Stimulated activated CD4-positive, alpha-beta T cell treated with anti-CD3 and anti-CD28 coated beads, Interleukin-15, amount 100 ng/mL, for 48 hours (primary cell): Measurements from ENCODE around the gene SLC8A2.

Source experiments
- DNase-seq, 2 donors: peaks; one replicate each; pipeline ENCODE4 v3.0.0-alpha.2; 2020; ENCODE audit warnings: low read depth in 2 of 2

SLC8A2 gene

DNA sequence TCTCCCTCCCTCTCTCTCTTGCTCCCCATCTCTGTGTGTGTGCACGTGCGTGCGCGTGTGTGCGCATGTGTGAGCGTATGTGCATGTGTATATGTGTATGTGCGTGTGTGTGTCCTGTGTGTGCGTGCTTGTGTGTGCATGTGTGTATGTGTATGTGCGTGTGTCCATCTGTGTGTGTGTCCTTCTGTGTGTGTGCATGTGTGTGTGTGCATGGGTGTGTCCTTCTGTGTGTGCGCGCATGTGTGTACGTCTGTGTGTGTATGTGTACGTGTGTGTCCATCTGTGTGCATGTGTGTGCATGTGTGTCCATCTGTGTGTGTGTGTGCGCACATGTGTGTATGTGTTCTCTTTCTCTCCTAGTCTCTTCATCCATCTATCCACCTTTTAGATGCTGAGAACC is 12.2 kb downstream of the SLC8A2 start:
- DNase-seq, result no peak

DNA sequence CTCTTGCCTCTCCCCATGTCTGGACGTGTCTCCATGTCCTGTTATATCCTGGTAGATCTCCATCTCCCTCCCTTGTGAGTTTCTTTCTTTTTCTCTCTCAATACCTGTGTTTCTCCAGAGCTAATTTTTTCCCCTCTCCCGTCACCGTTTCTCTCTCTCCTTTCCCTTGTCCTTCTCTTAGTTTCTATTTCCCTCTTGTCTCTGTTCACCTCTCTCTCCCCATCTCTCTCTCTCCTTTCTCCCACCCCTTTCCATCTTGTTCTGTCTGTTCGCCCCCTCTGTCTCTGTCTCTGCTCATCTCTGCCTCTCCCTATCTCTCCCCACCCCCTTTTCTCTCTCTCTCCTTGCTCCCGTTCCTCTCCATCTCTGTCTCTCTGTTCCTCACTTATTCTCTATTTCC is 13.0 kb downstream of the SLC8A2 start:
- DNase-seq, result no peak

DNA sequence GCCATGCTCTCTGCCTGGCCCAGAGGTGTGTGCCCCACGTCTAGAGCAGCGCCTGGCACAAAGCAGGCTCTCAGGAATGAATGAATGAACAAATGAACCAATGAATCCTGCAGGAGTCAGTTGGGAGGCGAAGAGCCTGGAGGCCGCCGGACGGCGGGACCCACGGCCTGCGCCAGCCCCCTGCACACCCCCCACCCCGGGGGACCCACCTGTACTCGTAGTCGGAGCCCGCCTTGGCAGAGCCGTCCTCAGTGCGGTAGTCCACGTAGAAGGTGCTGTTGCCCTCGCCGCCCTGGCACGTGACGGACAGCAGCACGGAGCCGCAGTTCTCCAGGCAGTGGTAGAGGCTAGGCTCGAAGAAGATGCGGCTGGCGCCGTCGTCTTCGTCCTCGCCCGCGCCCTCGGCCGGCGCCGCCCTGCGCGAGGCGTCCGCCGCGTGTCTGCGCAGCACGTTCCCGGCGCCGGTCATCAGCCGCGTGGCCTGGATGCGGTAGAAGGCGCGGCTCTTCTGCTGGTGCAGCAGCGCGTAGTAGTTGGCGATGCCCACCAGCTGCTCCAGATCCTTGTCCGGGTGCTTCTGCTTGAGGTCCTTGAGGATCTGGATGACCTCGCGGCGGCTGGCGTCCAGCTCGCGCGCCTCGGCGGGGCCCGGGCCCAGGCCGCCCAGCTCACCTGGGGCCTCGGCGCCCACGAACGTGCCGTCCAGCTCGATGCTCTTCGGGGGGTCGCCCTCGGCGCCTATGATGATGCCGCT is 14.8 kb downstream of the SLC8A2 start:
- no peak for DNase-seq

DNA sequence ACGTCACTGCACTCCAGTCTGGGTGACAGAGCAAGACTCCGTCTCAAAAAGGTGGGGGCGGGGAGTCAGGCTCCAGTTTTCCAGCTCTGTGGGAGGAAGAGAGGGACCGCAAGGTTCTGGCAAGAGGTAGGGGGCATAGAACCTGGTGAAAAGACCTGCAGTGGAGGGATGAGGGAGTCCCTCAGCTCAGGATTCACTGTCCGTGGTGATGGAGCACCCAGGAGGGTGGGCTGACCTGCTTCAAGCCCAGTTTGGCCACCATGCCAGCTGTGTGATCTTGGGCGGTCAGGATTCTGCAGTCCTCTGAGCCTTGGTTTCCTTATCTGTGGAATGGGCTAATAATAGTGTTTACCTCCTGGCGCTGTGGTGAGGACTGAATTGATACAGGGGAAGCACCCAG is 21.2 kb downstream of the SLC8A2 start:
- no peak for DNase-seq

DNA sequence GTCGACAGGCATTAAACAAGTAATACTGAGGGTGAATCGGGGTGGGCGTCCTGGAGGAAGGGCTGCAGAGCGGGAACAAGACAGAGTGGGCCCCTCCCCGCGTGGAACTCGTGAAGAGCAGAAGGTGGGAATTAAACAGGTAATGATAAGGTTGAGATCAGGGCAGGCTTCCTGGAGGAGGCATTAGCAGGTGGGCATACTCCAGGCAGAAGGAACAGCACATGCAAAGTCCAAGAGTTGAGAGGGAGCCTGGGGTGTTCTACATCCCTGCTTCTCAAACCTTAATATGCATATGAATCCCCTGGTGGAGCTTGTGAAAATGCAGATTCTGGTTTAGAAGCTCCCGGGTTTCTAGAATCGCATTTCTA is 23.3 kb downstream of the SLC8A2 start:
- DNase-seq, result no peak

DNA sequence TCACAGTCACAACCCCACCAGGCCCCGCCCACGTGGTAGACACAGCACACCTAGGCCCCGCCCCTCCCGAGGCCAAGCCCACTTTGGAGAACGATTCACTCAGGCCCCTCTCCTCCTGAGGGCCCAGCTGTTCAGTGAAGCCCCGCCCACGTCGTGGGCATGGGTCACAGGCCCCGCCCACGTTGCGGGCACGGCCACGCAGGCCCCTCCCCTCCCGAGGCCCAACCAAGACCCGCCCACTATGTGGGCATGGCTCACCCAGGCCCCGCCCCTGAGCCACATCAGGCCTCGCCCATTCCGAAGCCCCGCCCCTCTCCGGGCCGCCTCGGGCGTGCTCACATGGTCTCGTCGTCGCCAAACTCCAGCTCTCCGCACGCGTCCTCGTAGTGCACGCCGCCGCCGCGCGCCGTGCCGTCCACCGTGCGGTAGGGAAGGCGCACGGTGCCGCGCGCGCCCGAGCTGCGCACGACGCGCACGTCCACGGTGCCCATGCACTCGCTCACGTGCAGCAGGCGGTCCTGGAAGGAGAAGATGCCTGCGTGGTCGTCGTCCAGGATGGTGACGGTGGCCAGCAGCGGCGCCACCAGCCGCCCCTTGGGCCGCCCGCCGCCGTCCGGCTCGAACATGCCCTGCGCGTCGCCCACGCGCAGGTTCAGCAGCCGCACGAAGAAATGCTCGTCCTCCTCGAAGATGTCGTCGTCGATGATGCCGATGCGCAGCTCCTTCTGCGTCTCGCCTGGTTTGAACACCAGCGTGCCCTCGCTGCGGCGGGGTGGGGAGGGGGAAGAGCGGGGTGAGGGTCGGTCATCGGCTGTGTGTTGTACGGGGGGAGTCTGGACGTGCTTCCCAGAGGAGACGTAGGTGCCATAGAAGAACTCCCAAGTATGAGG is 24.0 kb downstream of the SLC8A2 start:
- peak; percentile 65 to 75 for DNase-seq

DNA sequence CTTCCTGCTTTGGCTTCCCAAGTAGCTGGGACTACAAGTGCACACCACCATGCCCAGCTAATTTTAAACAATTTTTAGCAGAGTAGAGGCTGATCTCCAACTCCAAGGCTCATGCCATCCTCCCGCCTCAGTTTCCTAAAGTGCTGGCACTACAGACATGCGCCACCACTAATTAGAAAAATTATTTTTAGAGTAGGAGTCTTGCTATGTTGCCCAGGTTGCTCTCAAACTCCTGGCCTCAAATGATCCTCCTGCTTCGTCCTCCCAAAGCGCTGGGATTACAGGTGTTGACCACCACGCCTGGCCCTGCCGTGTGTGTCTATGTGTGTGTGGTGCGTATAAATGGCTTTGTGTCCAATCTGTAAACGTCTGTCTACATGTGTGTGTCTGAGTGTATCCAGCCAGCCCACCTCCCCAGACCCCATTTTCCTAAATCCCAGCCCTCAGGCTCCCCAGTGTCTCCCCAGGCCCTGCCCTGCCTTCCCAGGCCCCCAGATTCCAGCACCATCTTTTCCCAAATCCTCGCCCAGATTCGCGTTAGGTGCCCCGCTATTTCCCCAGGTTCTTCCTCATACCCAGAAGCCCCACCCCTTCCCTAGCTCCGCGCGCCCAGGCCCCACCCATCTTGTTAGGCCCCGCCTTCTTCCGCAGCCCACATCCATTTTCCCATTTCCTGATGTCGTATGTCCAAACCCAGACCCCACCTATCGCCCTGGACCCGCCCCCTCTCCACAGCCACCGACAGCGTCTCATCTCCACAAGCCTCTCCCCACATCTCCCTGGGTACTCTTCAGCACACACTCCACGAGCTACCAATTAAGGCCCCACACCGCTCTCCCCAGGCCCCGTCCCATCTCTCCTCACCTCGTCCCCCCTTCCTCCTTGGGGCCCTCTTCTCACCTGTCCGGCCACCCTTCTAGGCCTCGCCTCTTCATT is 24.9 kb downstream of the SLC8A2 start:
- DNase-seq, result peak in 1 of 2 donors; percentile 44

DNA sequence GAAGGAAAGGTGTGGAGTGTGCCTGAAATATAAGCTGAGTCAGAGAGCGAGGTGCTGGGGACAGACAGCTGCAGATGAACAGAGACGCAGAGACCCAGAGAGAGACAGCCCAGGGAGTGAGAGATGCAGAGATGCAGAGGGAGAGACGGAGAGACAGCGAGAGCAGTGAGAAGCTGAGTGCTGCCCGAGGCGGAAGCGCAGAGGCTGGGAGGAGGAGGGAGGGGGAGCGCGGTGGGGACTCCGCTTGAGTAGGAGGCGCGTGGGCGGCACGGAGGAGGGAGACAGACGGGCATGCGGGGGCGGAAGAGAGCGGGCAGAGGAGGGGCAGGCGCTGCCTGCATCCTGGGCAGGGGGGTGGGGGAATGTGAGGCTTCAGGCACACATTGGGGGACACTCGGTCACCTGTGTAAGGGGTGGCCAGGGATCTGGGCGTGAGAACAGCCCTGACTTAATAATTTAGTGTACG is 25.7 kb downstream of the SLC8A2 start:
- DNase-seq, result no peak

DNA sequence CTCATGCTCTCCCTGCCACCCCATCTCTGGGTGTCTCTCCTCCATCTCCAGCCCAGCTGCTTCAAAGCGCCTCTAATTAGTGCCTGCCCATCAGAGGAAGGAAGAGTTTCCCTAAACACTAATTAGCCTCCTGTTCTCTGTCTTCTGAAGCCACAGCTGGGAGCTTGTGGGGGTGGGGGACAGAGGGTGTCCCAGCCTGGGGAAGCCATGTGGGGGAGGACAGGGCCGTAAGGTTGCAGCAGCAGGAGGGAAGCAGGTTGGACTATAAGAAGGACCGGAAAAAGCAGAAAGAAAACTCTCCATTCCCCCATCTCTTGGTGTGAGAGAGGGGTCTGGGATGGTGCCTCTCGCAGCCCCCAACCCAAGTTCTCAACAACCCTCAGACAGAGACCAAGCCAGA is 26.2 kb downstream of the SLC8A2 start:
- DNase-seq, result no peak

DNA sequence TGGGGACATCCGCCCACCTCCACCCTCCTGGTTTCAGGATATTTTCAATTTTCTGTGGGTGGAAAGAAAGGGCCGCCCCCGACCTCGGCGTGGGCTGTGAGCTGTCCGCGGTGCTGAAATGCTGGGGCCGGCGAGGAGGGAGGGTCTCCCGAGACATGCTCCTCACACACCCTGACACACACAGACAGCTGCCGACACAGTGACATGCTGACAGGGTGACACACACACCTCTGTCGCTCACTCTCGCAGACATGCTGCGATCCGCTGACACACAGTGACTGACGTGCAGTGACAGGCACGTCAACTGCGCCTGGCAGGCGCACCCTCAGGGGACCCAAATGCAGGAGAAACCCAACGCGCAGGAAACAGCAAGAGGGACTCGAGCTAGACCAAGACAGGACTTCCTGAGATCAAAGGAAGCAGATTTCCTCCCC is 27.3 kb downstream of the SLC8A2 start:
- no peak for DNase-seq

DNA sequence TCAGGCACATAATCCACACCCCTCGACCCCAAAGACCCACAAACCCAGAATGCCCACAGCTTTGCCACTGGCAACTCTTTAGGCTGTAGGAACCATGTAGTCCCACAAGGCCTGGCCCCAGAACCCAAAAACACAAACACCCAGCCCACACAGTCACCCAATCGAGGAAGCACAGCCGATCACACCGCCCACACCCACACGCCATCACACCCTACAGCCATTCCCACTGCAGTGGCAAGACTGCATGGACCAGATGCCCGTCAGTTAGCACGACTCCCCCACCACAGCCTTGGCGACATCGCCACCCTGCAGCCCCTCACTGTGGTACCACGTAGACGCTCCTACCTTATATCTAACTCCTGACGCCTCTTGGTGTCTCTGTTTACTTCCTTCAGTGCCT is 28.4 kb downstream of the SLC8A2 start:
- no peak for DNase-seq

DNA sequence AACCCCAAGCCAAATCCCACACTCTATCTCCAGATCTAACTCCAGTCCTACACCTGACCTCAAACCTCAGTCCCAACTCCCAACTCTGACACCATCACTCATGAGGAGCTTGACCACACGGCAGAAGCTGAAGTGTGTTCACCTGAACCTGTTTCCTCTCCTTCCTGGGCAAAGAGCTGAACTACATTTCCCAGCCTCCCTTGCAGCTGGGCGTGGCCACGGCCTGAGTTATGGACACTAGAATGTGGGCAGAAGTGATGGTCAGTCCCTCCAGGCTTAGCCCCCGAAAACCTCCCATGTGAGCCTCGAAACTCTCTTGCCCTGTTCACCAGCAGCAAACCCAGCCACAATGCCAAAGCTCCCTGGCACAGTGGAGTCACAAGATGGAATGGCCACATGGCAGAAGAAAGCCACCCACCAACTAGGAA is 32.9 kb downstream of the SLC8A2 start:
- no peak for DNase-seq

DNA sequence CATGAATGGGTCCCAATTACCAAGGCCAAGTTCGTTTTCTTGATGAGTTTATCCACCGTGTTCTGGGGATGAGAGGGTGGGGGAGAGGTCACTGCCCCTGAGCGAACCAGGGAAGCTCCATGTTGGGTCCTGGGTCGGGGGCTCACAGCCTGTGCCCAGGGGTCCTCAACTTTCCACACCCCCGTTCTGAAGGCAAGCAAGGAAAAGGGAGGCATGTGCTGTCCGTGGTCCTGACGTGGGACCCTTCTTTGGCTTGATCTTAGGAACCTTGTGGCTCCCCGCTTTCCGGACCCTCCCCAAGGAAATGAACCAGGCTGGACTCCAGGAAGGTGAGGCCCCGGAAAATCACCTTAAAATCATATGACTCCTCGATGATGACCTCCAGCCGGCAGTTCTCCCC is 34.2 kb downstream of the SLC8A2 start:
- no peak for DNase-seq

DNA sequence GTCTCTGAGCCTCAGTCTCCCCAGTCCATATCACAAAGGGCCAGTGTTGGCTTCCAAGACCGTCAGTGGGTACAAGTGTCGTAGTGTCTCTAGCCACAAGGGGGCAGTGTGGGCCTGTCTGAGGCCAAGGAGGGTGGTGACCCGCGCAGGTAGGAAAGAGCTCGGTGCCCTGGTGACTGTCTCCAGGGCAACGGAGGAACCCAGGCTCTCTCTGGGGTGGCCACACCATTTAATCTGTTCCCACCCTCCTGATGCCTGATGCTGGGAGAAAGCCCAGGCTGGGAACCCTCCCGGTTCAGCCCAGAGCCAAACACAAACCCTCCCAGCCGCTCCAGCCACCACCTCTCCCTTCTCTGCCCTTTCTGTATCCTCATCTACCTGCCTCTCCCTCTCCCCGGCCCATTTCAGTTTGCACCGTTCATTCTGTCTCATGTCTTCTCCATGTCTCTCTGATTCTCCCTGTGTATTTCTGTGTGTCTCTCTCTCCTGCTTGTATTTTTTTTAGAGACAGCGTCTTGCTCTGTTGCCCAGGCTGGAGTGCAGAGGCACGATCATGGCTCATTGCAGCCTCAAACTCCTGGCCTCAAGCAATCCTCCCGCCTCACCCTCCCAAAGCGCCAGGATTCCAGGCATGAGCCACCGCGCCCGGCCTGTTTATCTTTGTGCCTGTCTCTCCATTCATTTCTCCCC is 34.8 kb downstream of the SLC8A2 start:
- DNase-seq, result peak; percentile 69 to 81

DNA sequence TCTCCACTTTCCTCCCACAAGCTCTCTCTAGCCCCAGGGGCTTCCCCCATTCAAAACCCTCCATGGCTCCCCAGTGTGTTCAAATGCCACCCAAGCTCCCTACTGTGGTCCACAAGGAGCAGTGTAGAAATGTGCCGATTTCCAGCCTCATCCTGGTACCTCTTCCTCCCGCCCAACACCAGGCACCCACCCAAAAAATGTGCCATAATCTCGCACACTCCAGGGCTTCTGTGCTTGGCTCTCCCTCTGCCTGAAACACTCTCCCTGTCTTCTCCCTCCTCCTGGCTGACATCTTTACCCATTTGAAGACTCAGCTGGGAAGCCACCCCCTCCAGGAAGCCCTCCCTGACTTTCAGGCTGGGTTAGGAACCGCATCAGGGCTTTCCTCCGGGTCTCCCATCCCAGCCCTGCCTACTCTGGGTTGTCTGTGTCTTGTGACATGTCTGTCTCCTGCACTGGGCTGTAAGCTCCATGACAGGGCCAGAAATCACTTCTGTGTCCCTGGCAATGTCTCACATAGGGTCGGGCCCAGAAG is 35.7 kb downstream of the SLC8A2 start:
- DNase-seq, result no peak

DNA sequence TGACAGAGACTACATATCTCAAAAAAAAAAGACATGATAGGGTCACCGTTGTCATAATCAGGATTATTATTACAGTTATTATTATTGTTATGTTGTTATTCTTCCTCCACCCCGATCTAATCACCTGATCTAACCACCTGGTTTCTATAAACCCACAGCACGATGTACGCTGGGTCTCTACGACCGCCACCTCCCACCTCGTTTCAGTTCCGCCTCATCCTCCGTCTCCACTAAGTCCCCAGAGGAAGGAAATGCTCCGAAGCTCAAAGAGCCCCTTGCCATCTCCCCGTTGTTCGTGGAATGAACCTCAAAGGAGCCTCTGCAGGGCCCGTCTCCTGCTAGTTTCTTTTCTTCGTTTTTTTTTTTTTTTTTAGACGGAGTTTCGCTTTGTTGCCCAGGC is 36.5 kb downstream of the SLC8A2 start:
- no peak for DNase-seq

DNA sequence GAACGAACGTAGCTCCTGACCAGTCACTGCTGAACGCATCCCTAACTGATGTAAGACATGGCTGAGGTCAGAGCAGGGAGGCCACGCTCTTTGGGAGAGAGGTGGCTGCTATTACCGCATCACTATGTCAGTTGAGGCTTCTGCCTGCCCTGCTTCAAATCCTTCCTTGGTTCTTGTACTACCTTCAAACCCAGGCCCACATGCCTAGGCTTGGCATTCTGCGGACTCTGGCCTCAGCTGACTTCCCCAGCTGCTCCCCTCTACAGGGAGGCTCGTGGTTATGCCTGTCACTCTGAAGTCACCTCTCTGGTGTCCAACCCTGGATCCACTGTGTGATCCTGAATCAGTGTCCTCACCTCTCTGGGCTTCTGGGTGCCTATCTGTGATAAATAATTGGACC is 37.6 kb downstream of the SLC8A2 start:
- no peak for DNase-seq

DNA sequence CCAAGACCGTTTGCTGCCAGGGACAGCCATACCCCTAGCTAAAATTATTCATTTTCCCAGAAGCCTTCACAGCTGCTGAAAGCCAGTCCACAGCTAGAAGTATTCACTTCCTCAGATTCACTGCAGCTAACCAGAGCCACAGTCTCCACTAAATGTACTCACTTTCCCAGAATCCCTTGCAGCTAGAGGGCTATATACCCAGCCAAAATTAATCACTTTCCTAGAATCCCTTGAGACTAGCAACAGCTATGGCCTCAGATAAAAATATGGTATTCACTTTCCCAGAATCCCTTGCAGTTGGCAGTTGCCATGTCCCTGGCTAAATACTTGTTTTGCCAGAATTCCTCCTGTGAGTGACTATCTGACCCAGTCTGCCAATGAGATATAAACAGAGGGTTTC is 38.6 kb downstream of the SLC8A2 start:
- DNase-seq, result no peak

DNA sequence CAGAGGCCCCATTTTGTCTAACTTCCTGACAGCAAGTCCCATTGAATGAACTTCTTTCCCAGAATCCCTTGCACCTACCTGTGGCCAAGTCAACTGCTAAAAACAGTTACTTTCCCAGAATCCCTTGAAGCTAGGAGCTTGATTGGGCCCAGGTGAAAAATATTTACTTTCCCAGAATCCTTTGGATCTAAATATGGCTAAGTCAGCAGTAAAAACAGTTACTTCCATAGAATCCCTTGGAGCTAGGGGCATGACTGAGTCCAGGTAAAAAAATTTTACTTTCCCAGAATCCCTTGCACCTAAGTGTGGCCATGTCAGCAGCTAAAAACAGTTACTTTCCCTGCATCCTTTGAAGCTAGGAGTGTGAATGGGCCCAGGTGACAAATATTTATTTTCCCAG is 39.2 kb downstream of the SLC8A2 start:
- no peak for DNase-seq

DNA sequence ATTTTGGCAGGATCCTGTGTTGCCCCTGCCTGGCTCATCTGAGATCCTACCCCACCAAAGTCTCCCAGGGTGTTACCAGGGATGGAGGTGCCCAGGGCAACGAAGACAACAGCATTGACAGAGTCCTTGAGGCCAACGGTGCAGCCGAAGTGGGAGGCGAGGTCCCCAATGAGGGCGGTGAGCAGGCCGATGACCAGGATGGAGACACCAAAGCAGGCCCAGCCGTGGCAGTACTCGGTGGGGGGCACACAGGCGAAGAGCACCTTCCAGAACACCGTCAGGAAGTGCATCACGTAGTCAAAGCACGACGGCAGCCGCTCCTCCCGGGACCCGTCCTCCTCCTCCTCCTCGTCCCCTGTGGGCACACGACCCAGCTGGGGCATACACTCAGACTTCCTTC is 39.6 kb downstream of the SLC8A2 start:
- DNase-seq, result no peak
